ENCODE measurements around the gene MEI1. TPM values are rescaled to one million over a fixed set of nuclear protein-coding genes. Genes with fewer than 3 reads are reported as not detected.

The MEI1 gene
- total and polyA plus RNA-seq, 2 of the 4 experiments (the other 2 are of a cell fraction): 0.90 to 2.6 TPM

DNA sequence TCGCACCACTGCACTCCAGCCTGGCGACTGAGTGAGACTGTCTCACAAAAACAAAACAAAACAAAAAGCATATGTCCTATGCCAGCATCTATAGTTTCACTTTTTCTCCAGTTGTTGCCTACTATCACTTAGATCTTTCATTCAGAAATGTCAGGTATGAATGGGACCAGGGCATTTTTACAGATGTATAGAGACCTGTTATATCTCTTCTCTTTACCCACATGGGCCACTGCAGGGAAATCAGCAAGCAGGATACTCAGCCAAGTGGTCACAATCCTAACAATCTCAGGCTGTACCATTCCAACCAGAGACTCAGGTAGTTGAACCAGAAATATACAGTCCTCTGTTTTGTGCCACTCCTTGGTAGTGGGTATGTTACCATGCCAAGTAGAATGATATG lies 117.6 kb downstream of the MEI1 start:
- Histone ChIP-seq H3K14ac (replicated peaks; ENCODE audit: low read depth, low read length) (no peak overlapping the region), H3K9me1 (ENCODE audit: insufficient read depth, low read length) (peaks cover 11% of the 10 kb centered on the region), H3K23ac (ENCODE audit: low read depth, low read length) (no peak overlapping the region), H4K5ac (ENCODE audit: low read depth, low read length) (no peak overlapping the region), H4K91ac (ENCODE audit: insufficient read depth, low read depth, low read length) (no peak overlapping the region), H2AK5ac (ENCODE audit: low read depth, low read length) (no peak overlapping the region), H3K9me3 (ENCODE audit: control insufficient read depth, insufficient read depth, low read length) (no peaks in the 10 kb centered on the region), H3K9ac (ENCODE audit: low read depth, low read length) (no peak overlapping the region), H2BK5ac (ENCODE audit: low read depth, low read length, poor library complexity, severe bottlenecking) (no peak overlapping the region), H3K27me3 (ENCODE audit: control insufficient read depth, insufficient read depth, low read length) (no peaks in the 10 kb centered on the region), H4K20me1 (ENCODE audit: insufficient read depth, low read length) (no peaks in the 10 kb centered on the region), H3K4me1 (ENCODE audit: control insufficient read depth, insufficient read depth, low read length) (no peaks in the 10 kb centered on the region), H3K56ac (ENCODE audit: extremely low read depth, insufficient read depth, low read length) (no peak overlapping the region), H2BK15ac (ENCODE audit: low read depth, low read length) (no peak overlapping the region), H3K4ac (ENCODE audit: low read depth, low read length) (no peak overlapping the region), H3K18ac (ENCODE audit: low read depth, low read length) (no peak overlapping the region), H3K36me3 (ENCODE audit: control insufficient read depth, insufficient read depth, low read length) (0 out of 2 replicates have a peak, but pooled peaks cover 4% of the 10 kb centered on the region), H3K27ac (ENCODE audit: insufficient read depth, low read length) (no peak overlapping the region), H3K79me1 (ENCODE audit: low read depth in 1 of 2, low read length in 2 of 2) (no peaks in the 10 kb centered on the region), H3K4me3 (ENCODE audit: insufficient read depth, low read depth, low read length) (no peak overlapping the region), H2BK20ac (ENCODE audit: low read depth, low read length) (no peak overlapping the region), H2AK9ac (replicated peaks; ENCODE audit: low read depth, low read length, poor library complexity) (no peak overlapping the region), H2BK120ac (ENCODE audit: low read depth, low read length) (no peak overlapping the region), H2AFZ (replicated peaks; ENCODE audit: low read length, poor library complexity) (no peak overlapping the region), H4K8ac (ENCODE audit: low read depth in 2 of 2, low read length in 2 of 2) (no peak overlapping the region), H3K4me2 (ENCODE audit: low read depth, low read length) (no peak overlapping the region)
- TF ChIP-seq MAFK (IDR thresholded peaks at IDR 0.05; ENCODE audit: low read depth, low read length) (no peak), FOS (IDR thresholded peaks at IDR 0.05; ENCODE audit: low read depth, low read length) (no peak), RFX5 (IDR thresholded peaks at IDR 0.05; ENCODE audit: low read depth, low read length) (no peak), NFE2L2 (IDR thresholded peaks at IDR 0.05; ENCODE audit: low read depth, low read length) (no peak), MAZ (IDR thresholded peaks at IDR 0.05; ENCODE audit: borderline replicate concordance, low read depth, low read length) (no peak), POLR2A (IDR thresholded peaks at IDR 0.05; ENCODE audit: low read depth, low read length) (no peak)
- TF ChIP-seq, protein P1, sequence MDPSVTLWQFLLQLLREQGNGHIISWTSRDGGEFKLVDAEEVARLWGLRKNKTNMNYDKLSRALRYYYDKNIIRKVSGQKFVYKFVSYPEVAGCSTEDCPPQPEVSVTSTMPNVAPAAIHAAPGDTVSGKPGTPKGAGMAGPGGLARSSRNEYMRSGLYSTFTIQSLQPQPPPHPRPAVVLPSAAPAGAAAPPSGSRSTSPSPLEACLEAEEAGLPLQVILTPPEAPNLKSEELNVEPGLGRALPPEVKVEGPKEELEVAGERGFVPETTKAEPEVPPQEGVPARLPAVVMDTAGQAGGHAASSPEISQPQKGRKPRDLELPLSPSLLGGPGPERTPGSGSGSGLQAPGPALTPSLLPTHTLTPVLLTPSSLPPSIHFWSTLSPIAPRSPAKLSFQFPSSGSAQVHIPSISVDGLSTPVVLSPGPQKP (IDR thresholded peaks at IDR 0.05; ENCODE audit: borderline replicate concordance, low read depth, low read length): no peak
- POLR2A ChIA-PET (ENCODE audit: unreplicated experiment): no interaction called here
- dilution Hi-C loops (cut with HindIII; ENCODE audit: low sequenced_read_pairs, unreplicated experiment): no loop called here
- intact Hi-C loops (cut with micrococcal nuclease): no loop called here
- ATAC-seq (ENCODE audit: low read depth) (no peak), DNase-seq (no peak)
- no TSS peak for BruUV-seq (replicated peaks)
- in situ Hi-C loops (cut with MboI; ENCODE audit: low sequenced_read_pairs): no loop called here
- CTCF ChIA-PET: interaction anchor here (0.6 kb wide), 1 partner anchor 949 kb away, joined by 5 read pairs; no protein-coding TSS in a partner anchor
- WGBS, 2 experiments (ENCODE audit: extremely low coverage in 2 of 2, insufficient read length in 1 of 2): no CpG with 5 or more reads among the region's 2 CpGs
